Measurements from ENCODE around the gene LRRFIP1. TPM values are rescaled to one million over a fixed set of nuclear protein-coding genes. Genes with fewer than 3 reads are reported as not detected.

LRRFIP1 gene
- total and polyA plus RNA-seq, 9 of the 15 experiments (the other 6 are each of a cell fraction or from before 2014, with no cell fraction given): 13.1 to 45.2 (median 31.3) TPM

GRCh38 chr2:237773826-237774225 lies 146.4 kb downstream of the LRRFIP1 start:
- 88% methylated on average over 9 of the region's 15 CpGs for WGBS (ENCODE audit: insufficient coverage, low coverage, missing lambda C conversion rate)
- DNase-seq (ENCODE audit: extremely low read depth in 1 of 4, low spot score in 3 of 4): no peak
- Histone ChIP-seq H3K4me1 (replicated peaks in 1 of 2; ENCODE audit: control insufficient read depth in 2 of 2, insufficient read depth in 2 of 2, low read length in 2 of 2) (no peaks in the 10 kb centered on the region), H3K9me3 (replicated peaks; ENCODE audit: control insufficient read depth, insufficient read depth, low read depth, low read length) (no peaks in the 10 kb centered on the region), H3K9me1 (ENCODE audit: control insufficient read depth, insufficient read depth, low read length) (peaks cover 5% of the 10 kb centered on the region), H3K36me3 (ENCODE audit: control insufficient read depth, insufficient read depth, low read length) (peaks cover 8% of the 10 kb centered on the region; the same call in 2 of the 3 replicates), H3K4me2 (ENCODE audit: insufficient read depth, low read length) (no peak overlapping the region), H3K27ac (ENCODE audit: extremely low read depth, low read depth, low read length) (no peak overlapping the region), H3K79me2 (ENCODE audit: control insufficient read depth, insufficient read depth, low read length) (no peaks in the 10 kb centered on the region), H3K27me3 (ENCODE audit: control insufficient read depth in 2 of 2, insufficient read depth in 2 of 2, low read length in 2 of 2) (no peaks in the 10 kb centered on the region), H3K9ac (ENCODE audit: insufficient read depth in 1 of 2, low read depth in 2 of 2, low read length in 2 of 2) (no peak overlapping the region; a peak in 1 of 4 replicates), H4K20me1 (replicated peaks; ENCODE audit: control insufficient read depth, insufficient read depth, low read length) (no peaks in the 10 kb centered on the region; the same call in 1 of the 2 replicates), H3K4me3 (no peak overlapping the region), H2AFZ (ENCODE audit: low read depth, low read length) (no peak overlapping the region)
- no peak for ATAC-seq
- ChIA-PET POLR2A (no interaction called here), CTCF (ENCODE audit: low intra/inter-chr PET ratio) (no interaction called here)
- no peak for FAIRE-seq
- no TSS peak for BruUV-seq (replicated peaks)
- intact Hi-C loops (cut with micrococcal nuclease): no loop called here
- in situ Hi-C loops (cut with MboI): no loop called here
- TF ChIP-seq ZNF407 (IDR thresholded peaks at IDR 0.05; ENCODE audit: low read depth): no peak
- TF ChIP-seq RBM15 (IDR thresholded peaks at IDR 0.05; ENCODE audit: insufficient read depth, low read length): no peak
- no peak for TF ChIP-seq TCF7 (IDR thresholded peaks at IDR 0.05; ENCODE audit: borderline replicate concordance)
- no peak for TF ChIP-seq ZNF609 (CRISPR knock-in tag; IDR thresholded peaks at IDR 0.05; ENCODE audit: borderline replicate concordance)
- TF ChIP-seq SP1 (CRISPR knock-in tag; IDR thresholded peaks at IDR 0.05): no peak
- TF ChIP-seq TCF15 (CRISPR knock-in tag; IDR thresholded peaks at IDR 0.05): no peak

All from K562 (cell line).